GM18517 (cell line): ENCODE results near the gene CERK.

ENCODE experiments used
- ATAC-seq: cut with Tn5 transposase; IDR thresholded peaks from one replicate; pipeline ENCODE4 v1.9.1; 2021; ENCODE audit warnings: mild to moderate bottlenecking, moderate library complexity; ENCODE audit not compliant: unreplicated experiment

Gene CERK

DNA sequence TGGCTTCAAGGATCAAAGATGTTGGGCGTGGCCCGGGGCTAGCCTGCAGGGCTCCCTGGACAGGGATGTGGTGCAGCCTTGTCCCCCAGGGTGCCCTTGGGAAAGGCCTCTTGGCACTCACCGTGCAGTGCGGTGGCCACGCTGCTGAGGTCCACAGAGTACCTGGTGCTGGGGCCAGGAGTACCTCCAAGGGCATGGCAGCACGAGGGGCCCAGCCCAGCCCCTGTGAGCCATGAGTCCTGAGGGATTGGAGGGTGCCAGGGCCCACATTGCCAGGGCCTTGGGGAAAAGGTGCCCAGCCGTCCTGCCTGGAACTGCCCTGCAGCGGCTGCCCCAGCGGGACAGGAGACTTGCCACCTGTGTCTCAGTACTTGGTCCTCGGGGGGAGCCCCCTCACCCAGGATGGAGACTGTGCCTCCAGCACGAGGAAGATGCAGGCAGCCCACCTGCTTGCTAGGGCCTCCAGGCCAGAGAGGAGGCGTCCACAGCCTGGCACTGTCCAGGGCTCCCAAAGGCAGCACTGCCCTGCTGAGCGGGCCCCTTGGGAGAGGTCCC lies 73.7 kb downstream of the CERK start:
- no peak for ATAC-seq

GRCh38 chr22:46663436-46664100 lies 74.5 kb downstream of the CERK start:
- no peak for ATAC-seq

DNA sequence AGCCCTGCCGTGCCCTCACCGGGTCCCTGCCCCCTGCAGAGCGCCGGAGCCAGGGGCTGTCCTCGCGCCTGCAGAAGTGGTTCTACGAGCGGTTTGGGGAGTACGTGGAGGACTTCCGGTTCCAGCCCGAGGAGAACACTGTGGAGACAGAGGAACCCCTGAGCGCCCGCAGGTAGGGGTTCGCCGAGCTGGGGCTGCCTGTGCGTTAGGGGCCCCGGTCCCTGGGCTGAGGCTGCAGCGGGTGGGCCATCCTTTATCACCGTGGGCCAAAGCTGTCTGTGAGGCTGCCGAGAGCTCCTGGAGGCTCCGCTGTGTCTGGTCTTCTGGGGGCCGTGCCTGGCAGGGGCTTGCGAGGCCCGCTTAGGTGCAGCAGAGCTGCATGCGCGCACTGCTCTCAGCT lies 75.1 kb downstream of the CERK start:
- no peak for ATAC-seq

- ATAC-seq, result no peak
Measured at GRCh38 chr22:46662226-46662625, 75.8 kb downstream of the CERK start.

GRCh38 chr22:46661221-46661851 lies 76.7 kb downstream of the CERK start:
- ATAC-seq, result no peak

DNA sequence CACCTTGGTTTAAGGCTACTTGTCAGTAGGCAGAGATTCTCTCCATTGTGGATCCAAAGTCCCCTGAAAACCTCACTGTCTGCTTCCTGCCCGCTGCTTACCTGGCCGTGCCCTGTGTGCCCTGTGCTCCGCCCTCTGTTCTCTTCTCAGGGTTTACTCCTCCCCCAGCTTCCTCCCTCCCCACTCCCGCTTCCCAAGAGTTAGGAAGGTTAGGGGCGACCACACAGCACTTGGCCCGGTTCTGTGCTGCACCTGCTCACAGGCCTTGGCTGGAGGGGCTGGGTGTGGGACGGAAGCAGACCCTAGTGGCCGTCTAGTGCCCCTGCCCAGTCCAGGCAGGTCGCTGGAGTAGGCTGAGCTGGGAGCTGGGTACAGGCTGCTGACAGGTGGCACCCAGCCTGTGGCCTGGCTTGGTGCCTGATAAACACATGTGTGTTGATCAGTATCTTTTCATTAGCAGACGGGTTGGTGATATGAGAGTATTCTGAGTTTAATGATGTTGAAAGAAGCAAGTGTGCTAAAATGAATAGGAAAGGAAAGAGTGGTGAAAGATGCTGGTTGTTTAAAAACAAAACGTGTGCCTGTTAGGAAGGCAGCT lies 77.3 kb downstream of the CERK start:
- no peak for ATAC-seq

DNA sequence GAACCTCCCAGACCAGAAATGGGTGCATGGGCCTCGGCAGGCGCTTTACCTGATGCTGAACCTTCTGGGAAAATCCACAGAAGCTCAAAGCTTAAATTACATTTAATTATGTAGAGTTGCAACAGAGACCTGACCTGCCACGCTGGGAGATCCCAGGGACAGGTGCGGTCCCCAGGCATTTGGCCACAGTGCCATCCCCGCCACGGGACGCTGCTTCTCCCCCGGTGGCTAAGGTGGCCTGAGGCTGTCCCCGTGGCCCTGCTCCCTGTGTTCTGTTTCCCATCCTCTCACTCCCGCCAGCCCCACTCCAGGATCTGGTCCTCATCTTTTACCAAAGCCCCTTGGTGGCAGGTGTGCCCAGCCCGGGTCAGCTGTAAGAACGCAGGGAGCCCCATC lies 78.3 kb downstream of the CERK start:
- ATAC-seq, result no peak

- ATAC-seq, result no peak
Measured at GRCh38 chr22:46659059-46659790, 78.8 kb downstream of the CERK start.

GRCh38 chr22:46657996-46658947 lies 79.8 kb downstream of the CERK start:
- ATAC-seq, result no peak

DNA sequence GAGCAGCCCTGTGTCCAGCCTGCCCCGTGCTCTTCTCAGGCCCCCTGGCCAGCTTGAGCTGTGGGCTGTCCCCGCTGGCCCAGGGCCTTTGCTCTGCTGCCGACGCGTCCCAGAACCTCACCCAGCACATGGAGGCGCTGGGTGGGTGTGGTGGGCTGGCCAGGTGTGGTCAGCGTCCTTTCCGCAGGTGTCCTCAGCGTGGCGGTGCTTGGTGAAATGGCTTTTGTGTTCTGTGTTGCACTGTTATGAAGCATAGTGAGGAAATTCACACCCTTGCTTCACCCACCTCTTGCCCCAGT lies 80.4 kb downstream of the CERK start:
- ATAC-seq, result no peak

DNA sequence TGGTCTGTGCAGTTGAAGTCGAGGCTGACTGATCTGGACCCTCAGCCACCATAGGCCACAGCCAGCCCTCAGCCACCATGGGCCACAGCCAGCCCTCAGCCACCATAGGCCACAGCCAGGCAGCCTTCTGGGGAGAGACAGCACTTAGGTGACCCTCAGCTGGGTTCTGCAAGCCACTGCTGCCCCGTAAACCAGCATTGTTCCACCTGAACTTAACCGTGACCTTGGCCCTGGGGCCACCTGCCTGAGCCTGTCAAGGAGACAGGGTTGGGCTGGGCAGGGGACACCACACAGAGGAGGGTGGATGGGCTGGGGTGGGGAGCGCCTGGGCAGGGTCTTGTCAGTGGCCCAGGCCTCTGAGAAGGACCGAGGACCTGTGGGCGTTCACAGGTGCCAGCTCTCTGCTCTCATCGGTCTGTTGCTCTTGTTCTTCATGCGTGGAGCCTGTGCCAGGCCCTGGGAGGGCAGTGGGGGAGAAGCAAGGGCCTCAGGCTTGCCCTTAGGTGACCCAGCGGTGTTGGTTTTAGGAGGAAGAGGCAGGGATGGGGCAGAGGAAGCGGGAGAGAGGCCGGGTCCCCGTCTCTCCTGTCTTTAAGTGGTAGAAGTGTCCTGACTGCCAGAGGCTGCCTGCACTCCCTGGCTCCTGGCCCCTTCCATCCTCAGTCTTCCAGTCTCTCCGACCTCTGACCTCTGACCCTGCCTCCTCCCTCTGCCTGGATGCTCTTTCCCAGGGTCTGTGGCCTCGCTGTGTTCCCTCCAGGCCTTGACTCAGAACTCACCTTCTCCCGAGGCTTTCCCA lies 81.0 kb downstream of the CERK start:
- ATAC-seq, result no peak

GRCh38 chr22:46655861-46656608 lies 82.0 kb downstream of the CERK start:
- ATAC-seq, result no peak

DNA sequence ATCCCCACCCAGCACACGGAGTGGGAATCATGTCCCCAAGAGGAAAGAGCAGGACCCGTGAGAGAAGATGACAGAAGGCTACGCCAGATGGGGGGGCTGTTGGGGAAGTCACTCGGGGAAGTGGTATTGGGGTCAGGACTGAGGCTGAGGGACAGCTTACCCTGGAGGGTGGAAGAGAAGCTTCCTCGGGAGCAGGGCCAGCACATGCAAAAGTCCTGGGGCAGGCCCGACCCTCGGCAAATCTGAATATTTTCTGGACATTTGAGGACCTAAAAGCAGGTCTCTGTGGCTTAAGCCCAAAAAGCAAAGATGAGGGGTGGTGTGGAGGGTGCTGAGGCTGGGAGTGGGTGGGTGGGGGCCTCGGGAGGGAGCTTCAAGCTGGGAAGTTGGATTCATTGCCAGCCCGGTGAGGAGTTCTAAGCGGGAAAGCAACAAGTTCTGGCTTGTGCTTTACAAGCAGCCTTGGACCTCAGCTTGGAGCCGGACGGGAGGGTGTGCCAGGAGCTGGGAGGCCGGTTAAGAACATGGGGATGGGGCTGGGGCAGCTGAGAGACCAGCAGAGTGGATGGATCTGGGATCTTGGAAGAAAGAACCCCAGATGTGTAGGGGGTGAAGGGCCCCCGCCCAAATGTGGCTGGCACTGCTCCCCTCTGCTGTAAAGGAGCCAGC lies 83.0 kb downstream of the CERK start:
- no peak for ATAC-seq

- no peak for ATAC-seq
Measured at GRCh38 chr22:46654426-46654825, 83.6 kb downstream of the CERK start.

DNA sequence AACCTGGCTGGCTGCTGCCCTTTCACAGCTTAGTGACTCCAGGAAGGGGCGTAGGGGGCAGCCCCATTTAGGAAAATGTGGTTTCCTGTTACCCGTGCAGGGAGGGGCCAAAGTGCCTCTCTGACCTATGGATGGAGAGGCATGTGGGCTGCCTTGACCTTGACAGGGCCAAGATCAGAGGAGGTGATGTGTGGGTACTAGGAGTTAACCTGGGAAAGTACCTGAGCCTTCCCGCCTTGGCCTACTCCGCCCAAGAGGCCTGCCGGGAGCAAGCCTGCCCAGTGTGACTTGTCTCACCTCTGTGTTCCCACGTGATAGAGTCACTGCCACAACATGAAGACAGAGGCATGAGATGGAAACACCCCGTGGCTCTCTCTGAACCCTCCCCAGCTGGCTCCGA lies 84.5 kb downstream of the CERK start:
- ATAC-seq, result no peak

- no peak for ATAC-seq
Measured at GRCh38 chr22:46652847-46653331, 85.2 kb downstream of the CERK start.

- ATAC-seq, result no peak
Measured at GRCh38 chr22:46652081-46652846, 85.8 kb downstream of the CERK start.

DNA sequence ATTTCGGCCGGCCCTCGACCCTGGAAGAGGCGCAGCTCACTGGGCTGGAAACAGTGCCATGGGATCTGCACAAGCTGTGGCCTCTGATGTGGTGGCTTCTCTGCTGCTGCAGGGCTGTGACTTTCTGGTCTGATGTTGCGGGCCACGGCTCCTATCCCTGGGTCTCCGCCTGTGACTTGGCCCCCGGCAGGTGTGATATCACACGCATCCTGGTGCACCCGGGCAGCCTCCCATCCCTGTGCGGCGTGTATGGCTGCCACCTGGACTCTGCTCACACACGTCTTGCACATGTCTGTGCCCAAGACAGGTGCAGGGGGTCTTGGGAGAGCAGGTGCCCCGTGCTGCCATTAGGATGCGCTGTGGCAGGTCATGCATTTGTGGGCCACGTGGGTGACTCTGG lies 86.7 kb downstream of the CERK start:
- no peak for ATAC-seq
